Omental fat pad (tissue), 4 donors: ENCODE data around the gene F2RL3. TPM values are rescaled to one million over a fixed set of nuclear protein-coding genes. Genes with fewer than 3 reads are reported as not detected.
A peak's percentile ranks its signal among the peaks of the same experiment; 100 is the strongest.

ENCODE experiments used
- ATAC-seq: fragments of 150-250 bp; one replicate; pipeline ENCODE4 v1.9.1; 2016; ENCODE audit warnings: mild to moderate bottlenecking, moderate library complexity; ENCODE audit not compliant: low FRiP score
- DNase-seq: peaks from one replicate; pipeline ENCODE4 v3.0.0-alpha.2; 2019; ENCODE audit warnings: low spot score
- total RNA-seq, 4 donors: library from RNA; depleted of rRNA; stranded (reverse); fragments of >200 nt; gene quantifications; one replicate each; pipeline ENCODE4 v1.1.0, GENCODE V29; 2016
- TF ChIP-seq, protein P1 (sequence below), 3 donors: fragments of 450-650 bp; IDR thresholded peaks; one replicate each; pipeline ENCODE4 v1.5.1; 2016 to 2017; ENCODE audit warnings: antibody characterized with exemption in 3 of 3, mild to moderate bottlenecking in 3 of 3, moderate library complexity in 2 of 3

Gene F2RL3
- total RNA-seq, 4 donors from 2014 or later, result 4.1 to 31.8 (median 9.2) TPM

DNA sequence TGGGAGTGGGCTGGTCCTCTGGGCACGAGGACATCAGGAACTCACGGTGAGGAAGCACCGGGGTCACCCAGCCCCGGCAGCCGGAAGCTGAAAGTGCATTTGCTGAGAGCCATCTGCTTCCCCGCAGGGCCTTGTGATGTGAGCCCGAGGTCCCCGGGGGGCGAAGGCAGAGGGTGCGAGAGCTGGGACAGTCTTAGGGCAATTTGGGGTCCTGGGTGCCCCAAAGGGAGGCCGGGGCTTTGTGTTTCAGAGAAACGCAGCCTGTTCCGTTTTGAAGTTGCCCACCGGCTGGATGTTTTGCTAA, 4.8 kb downstream of the F2RL3 start:
- ATAC-seq, result no peak
- TF ChIP-seq, protein P1, sequence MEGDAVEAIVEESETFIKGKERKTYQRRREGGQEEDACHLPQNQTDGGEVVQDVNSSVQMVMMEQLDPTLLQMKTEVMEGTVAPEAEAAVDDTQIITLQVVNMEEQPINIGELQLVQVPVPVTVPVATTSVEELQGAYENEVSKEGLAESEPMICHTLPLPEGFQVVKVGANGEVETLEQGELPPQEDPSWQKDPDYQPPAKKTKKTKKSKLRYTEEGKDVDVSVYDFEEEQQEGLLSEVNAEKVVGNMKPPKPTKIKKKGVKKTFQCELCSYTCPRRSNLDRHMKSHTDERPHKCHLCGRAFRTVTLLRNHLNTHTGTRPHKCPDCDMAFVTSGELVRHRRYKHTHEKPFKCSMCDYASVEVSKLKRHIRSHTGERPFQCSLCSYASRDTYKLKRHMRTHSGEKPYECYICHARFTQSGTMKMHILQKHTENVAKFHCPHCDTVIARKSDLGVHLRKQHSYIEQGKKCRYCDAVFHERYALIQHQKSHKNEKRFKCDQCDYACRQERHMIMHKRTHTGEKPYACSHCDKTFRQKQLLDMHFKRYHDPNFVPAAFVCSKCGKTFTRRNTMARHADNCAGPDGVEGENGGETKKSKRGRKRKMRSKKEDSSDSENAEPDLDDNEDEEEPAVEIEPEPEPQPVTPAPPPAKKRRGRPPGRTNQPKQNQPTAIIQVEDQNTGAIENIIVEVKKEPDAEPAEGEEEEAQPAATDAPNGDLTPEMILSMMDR (IDR thresholded peaks at IDR 0.05), result no peak
- DNase-seq, result no peak

- ATAC-seq (no peak), DNase-seq (no peak)
- TF ChIP-seq, protein P1 (IDR thresholded peaks at IDR 0.05), result no peak
These were observed 5.3 kb downstream of the F2RL3 start for GRCh38 chr19:16894080-16894479.

- no peak for ATAC-seq
- TF ChIP-seq, protein P1 (IDR thresholded peaks at IDR 0.05), result no peak
- no peak for DNase-seq
These were observed 6.8 kb downstream of the F2RL3 start for GRCh38 chr19:16895467-16896145.

- ATAC-seq (no peak), DNase-seq (no peak)
- TF ChIP-seq, protein P1 (IDR thresholded peaks at IDR 0.05), result no peak
These were observed 7.6 kb downstream of the F2RL3 start for GRCh38 chr19:16896146-16897028.

GRCh38 chr19:16897029-16897855, 8.4 kb downstream of the F2RL3 start:
- TF ChIP-seq, protein P1 (IDR thresholded peaks at IDR 0.05), result no peak
- DNase-seq (peak; percentile 90), ATAC-seq (peak; percentile 93)

- DNase-seq, result no peak
- TF ChIP-seq, protein P1 (IDR thresholded peaks at IDR 0.05), result no peak
- ATAC-seq, result peak; percentile 29
These were observed 9.0 kb downstream of the F2RL3 start for GRCh38 chr19:16897856-16898161.
